ENCODE results near the gene TMEM11. TPM values are rescaled to one million over a fixed set of nuclear protein-coding genes. Genes with fewer than 3 reads are reported as not detected.

The TMEM11 gene
- total and polyA plus RNA-seq, 2 of the 8 experiments (the other 6 are each of a cell fraction or from before 2014, with no cell fraction given): 33.3 to 90.4 TPM

DNA sequence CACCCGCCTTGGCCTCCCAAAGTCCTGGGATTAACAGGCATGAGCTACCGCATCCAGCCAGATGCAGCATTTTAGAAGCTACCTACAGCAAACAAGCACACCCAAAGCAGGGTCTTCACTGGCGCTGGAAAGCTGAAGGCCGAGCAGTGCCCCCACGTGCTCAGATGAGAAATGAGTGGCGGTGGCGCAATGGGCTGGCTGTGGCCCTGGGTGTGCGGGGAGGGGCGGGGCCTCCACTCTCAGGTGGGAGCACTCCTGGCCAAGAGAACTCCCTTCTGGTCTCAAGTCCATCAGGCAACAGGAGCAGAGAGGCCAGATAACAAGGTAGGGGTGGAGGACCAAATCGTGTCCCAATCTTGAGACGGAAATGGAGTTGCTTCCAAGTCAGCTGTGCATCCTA lies 12.1 kb downstream of the TMEM11 start:
- Histone ChIP-seq H3K9me3 (ENCODE audit: insufficient read depth in 2 of 2, low read depth in 1 of 2, low read length in 1 of 2) (no peaks in the 10 kb centered on the region), H4K20me1 (replicated peaks in 1 of 2; ENCODE audit: control insufficient read depth in 1 of 2, insufficient read depth in 2 of 2, low read length in 2 of 2) (peaks cover 31 to 65% of the 10 kb centered on the region in 2 experiments), H2BK5ac (ENCODE audit: low read depth, low read length) (no peak overlapping the region), H2AK5ac (ENCODE audit: low read depth, low read length) (no peak overlapping the region), H3K4me1 (replicated peaks in 1 of 4; ENCODE audit: control insufficient read depth in 3 of 4, insufficient read depth in 4 of 4, low read length in 3 of 4) (peaks cover 16 to 31% (median 24%) of the 10 kb centered on the region in 4 experiments), H3K79me2 (ENCODE audit: control insufficient read depth in 1 of 2, insufficient read depth in 2 of 2, low read length in 2 of 2) (peaks cover 9 to 85% of the 10 kb centered on the region in 2 experiments; a peak in 3 of 4 replicates), H3K4me3 (ENCODE audit: extremely low read depth in 1 of 4, insufficient read depth in 2 of 4, low read depth in 3 of 4, low read length in 4 of 4) (no peak overlapping the region), H3K4me2 (ENCODE audit: insufficient read depth in 1 of 2, low read depth in 2 of 2, low read length in 2 of 2) (no peak overlapping the region; a peak in 1 of 4 replicates), H3K36me3 (ENCODE audit: control insufficient read depth in 2 of 4, insufficient read depth in 4 of 4, low read length in 3 of 4) (peaks cover 6 to 19% (median 11%) of the 10 kb centered on the region in 4 experiments; a peak in 7 of 8 replicates), H2BK20ac (ENCODE audit: low read length) (no peak overlapping the region), H4K5ac (ENCODE audit: insufficient read length, low read depth, low read length) (no peak overlapping the region), H4K8ac (ENCODE audit: extremely low read depth, insufficient read depth, low read length) (no peak overlapping the region), H3K14ac (ENCODE audit: insufficient read length) (no peak overlapping the region), H4K91ac (replicated peaks; ENCODE audit: insufficient read length, low read length) (no peak overlapping the region), H3K23ac (ENCODE audit: insufficient read length) (no peak overlapping the region), H3K27ac (ENCODE audit: low read depth, low read length) (no peak overlapping the region), H3K56ac (replicated peaks; ENCODE audit: insufficient read length, low read depth, low read length) (no peak overlapping the region), H3K18ac (ENCODE audit: extremely low read depth, low read length) (no peak overlapping the region), H2BK15ac (ENCODE audit: low read length) (no peak overlapping the region), H3K27me3 (replicated peaks in 1 of 4; ENCODE audit: control insufficient read depth in 3 of 4, extremely low read depth in 1 of 4, insufficient read depth in 3 of 4, low read length in 3 of 4) (no peaks in the 10 kb centered on the region; a peak in 1 of 7 replicates), H3K4ac (replicated peaks; ENCODE audit: insufficient read length, low read depth, low read length) (no peak overlapping the region), H3K9ac (replicated peaks in 1 of 4; ENCODE audit: extremely low read depth in 1 of 4, low read depth in 3 of 4, low read length in 3 of 4) (no peak overlapping the region), H2AFZ (ENCODE audit: low read length) (no peak overlapping the region), H2BK12ac (ENCODE audit: low read depth, low read length) (no peak overlapping the region), H3K23me2 (ENCODE audit: low read depth, low read length) (no peaks in the 10 kb centered on the region; the same call in 1 of the 2 replicates), H2BK120ac (replicated peaks; ENCODE audit: low read depth, low read length) (no peak overlapping the region), H3K79me1 (ENCODE audit: low read depth, low read length) (peaks cover 27% of the 10 kb centered on the region)
- 94% methylated on average over 11 of the region's 11 CpGs; no CpG with 5 or more reads in 1 of the 2 experiments for WGBS, 2 experiments (ENCODE audit: extremely low coverage in 1 of 2, insufficient coverage in 1 of 2, insufficient read length in 1 of 2, insufficient replicate concordance in 2 of 2, low coverage in 1 of 2, low lambda C conversion rate in 2 of 2, missing lambda C conversion rate in 1 of 2)
- ChIA-PET CTCF (ENCODE audit: partially characterized antibody) (interaction anchor here (0.5 to 3.6 kb wide), 6 partner anchors 10 to 90 kb away, joined by 3 to 18 read pairs (median 4); no protein-coding TSS in a partner anchor), POLR2A (ENCODE audit: partially characterized antibody) (interaction anchor here (0.6 to 4.0 kb wide), 6 partner anchors 10 to 202 kb away, joined by 3 to 42 read pairs (median 4); partner anchors contain the start of gene TMEM11)
- DNase-seq (ENCODE audit: low read depth in 1 of 2, low spot score in 2 of 2): no peak
- FAIRE-seq: no peak
- no peak for TF ChIP-seq MAFK (IDR thresholded peaks at IDR 0.05; ENCODE audit: low read depth, low read length)
- no peak for TF ChIP-seq SP1 (IDR thresholded peaks at IDR 0.05; ENCODE audit: low read depth, low read length)
- TF ChIP-seq BACH1 (IDR thresholded peaks at IDR 0.05; ENCODE audit: low read length): no peak

All from H1 (cell line).